Measurements from ENCODE around the gene SUN3. TPM values are rescaled to one million over a fixed set of nuclear protein-coding genes. Genes with fewer than 3 reads are reported as not detected.

Gene SUN3
- total RNA-seq, 1 donor from 2014 or later, result not detected

DNA sequence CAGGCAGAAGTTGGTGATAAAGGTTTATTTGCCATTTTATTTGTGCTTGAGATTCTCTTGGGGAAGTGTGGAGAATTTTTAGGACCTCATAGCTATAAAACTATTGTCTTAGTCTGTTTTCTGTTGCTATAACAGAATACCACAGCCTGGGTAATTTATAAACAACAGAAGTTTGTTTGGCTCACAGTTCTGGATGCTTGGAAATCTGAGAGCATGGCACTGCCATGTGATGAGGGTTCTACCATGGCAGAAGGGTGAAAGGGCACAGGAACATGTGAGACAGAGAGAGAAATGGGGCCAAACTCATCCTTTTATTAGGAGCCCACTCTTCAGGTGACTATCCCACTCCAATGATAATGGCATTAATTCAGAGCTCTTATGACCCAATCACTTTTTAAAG is 12.3 kb downstream of the SUN3 start:
- TF ChIP-seq, protein P1, sequence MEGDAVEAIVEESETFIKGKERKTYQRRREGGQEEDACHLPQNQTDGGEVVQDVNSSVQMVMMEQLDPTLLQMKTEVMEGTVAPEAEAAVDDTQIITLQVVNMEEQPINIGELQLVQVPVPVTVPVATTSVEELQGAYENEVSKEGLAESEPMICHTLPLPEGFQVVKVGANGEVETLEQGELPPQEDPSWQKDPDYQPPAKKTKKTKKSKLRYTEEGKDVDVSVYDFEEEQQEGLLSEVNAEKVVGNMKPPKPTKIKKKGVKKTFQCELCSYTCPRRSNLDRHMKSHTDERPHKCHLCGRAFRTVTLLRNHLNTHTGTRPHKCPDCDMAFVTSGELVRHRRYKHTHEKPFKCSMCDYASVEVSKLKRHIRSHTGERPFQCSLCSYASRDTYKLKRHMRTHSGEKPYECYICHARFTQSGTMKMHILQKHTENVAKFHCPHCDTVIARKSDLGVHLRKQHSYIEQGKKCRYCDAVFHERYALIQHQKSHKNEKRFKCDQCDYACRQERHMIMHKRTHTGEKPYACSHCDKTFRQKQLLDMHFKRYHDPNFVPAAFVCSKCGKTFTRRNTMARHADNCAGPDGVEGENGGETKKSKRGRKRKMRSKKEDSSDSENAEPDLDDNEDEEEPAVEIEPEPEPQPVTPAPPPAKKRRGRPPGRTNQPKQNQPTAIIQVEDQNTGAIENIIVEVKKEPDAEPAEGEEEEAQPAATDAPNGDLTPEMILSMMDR (IDR thresholded peaks at IDR 0.05), result no peak
- Mint-ChIP-seq H3K9me3 (ENCODE audit: low read depth) (peaks cover 20% of the 10 kb centered on the region), H3K4me1 (ENCODE audit: low read depth) (peaks cover 10% of the 10 kb centered on the region), H3K36me3 (ENCODE audit: low read depth) (peaks cover 9% of the 10 kb centered on the region), H3K4me3 (ENCODE audit: unreplicated experiment) (no peak overlapping the region), H3K27ac (ENCODE audit: unreplicated experiment) (no peak overlapping the region), H3K27me3 (ENCODE audit: low read depth) (peaks cover 27% of the 10 kb centered on the region)
- no peak for DNase-seq (ENCODE audit: low spot score)

DNA sequence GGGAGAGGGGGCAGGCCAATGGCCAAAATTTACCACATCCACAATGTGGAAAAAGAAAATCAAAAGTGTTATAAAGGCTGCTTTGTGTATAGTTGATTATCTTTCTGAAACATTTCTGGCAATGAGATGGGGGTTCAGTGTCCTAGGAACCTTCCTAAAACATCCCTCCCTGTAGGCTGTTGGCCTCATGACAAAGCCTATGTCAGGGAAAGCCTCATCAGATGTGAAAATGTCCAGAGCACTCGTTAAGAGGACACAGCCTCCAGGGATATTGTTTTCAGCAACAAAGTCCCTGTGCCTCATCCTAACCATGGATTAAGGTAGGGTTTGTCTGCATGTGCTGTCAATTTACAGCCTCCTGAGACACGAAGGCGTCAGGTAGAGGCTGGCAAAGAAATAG is 17.0 kb downstream of the SUN3 start:
- no peaks in the 10 kb centered on the region for H3K27me3 Mint-ChIP-seq (ENCODE audit: low read depth)
- H3K4me1 Mint-ChIP-seq (ENCODE audit: low read depth), result peaks cover 10% of the 10 kb centered on the region
- H3K27ac Mint-ChIP-seq (ENCODE audit: unreplicated experiment), result no peak overlapping the region
- no peak for DNase-seq (ENCODE audit: low spot score)
- TF ChIP-seq, protein P1 (IDR thresholded peaks at IDR 0.05), result no peak
- no peaks in the 10 kb centered on the region for H3K9me3 Mint-ChIP-seq (ENCODE audit: low read depth)
- H3K36me3 Mint-ChIP-seq (ENCODE audit: low read depth), result no peaks in the 10 kb centered on the region
- H3K4me3 Mint-ChIP-seq (ENCODE audit: unreplicated experiment), result no peak overlapping the region

DNA sequence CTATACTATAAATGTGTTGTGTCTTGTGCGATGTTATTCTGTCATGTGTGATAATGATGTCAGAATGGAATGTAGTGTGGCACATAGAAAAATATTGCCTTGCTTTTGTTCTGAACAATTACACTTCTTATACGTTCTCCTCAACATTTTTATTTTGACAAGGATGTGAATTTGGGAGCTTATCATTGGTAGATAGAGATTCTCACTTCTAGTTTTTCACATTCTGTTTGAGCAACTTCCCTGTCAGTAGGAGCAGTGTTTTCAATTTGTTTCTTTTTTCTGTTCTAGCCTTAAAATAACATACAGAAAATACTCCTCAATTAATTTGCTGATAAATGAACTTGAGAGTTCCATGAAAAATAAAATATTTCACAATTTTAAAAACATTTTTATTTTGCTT is 17.6 kb downstream of the SUN3 start:
- H3K9me3 Mint-ChIP-seq (ENCODE audit: low read depth), result no peaks in the 10 kb centered on the region
- H3K4me3 Mint-ChIP-seq (ENCODE audit: unreplicated experiment), result no peak overlapping the region
- H3K36me3 Mint-ChIP-seq (ENCODE audit: low read depth), result no peaks in the 10 kb centered on the region
- TF ChIP-seq, protein P1 (IDR thresholded peaks at IDR 0.05), result no peak
- peaks cover 10% of the 10 kb centered on the region for H3K4me1 Mint-ChIP-seq (ENCODE audit: low read depth)
- no peak for DNase-seq (ENCODE audit: low spot score)
- H3K27ac Mint-ChIP-seq (ENCODE audit: unreplicated experiment), result no peak overlapping the region
- H3K27me3 Mint-ChIP-seq (ENCODE audit: low read depth), result no peaks in the 10 kb centered on the region

DNA sequence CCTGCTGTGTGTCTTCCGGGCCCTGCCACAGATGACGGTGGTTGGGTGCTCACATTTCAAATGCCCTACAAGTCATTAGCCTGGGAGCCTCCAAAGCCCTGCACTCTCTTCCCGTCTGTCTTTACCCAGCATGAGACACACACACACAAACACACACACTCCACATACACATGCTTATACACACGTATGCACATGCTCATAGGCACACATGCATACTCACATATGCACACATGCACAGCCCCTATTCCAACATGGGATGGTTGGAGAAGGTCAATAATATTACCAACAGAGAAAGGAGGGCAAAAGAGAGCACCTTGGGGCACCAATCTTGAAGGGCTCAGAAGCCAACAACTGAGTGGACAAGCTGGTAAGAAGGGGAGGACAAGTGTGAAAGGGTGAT is 19.0 kb downstream of the SUN3 start:
- DNase-seq (ENCODE audit: low spot score), result no peak
- no peaks in the 10 kb centered on the region for H3K9me3 Mint-ChIP-seq (ENCODE audit: low read depth)
- TF ChIP-seq, protein P1 (IDR thresholded peaks at IDR 0.05), result no peak
- H3K27me3 Mint-ChIP-seq (ENCODE audit: low read depth), result no peaks in the 10 kb centered on the region
- peaks cover 8% of the 10 kb centered on the region for H3K4me1 Mint-ChIP-seq (ENCODE audit: low read depth)
- no peaks in the 10 kb centered on the region for H3K36me3 Mint-ChIP-seq (ENCODE audit: low read depth)
- no peak overlapping the region for H3K4me3 Mint-ChIP-seq (ENCODE audit: unreplicated experiment)
- H3K27ac Mint-ChIP-seq (ENCODE audit: unreplicated experiment), result no peak overlapping the region

DNA sequence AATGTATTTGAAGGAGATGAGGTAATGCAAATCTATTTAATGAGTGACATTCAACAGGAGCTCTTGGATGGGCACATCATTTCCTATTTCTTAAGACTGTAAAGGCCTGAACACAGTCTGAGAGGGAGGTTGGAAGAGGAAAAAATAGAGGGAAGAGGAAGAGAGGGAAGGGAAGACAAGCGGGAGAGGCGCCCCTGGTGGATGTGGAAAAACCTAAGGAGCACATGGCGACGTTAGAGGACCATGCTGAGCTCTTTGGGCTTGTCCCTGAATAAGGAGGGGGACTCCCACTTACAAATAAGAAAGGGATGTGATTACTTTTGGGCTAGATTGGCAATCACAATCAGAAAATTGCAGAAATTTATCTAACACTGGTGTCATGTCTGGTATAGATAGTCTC is 19.6 kb downstream of the SUN3 start:
- Mint-ChIP-seq H3K9me3 (ENCODE audit: low read depth) (no peaks in the 10 kb centered on the region), H3K4me3 (ENCODE audit: unreplicated experiment) (no peak overlapping the region), H3K27ac (ENCODE audit: unreplicated experiment) (no peak overlapping the region), H3K36me3 (ENCODE audit: low read depth) (no peaks in the 10 kb centered on the region), H3K27me3 (ENCODE audit: low read depth) (no peaks in the 10 kb centered on the region), H3K4me1 (ENCODE audit: low read depth) (peaks cover under 1% of the 10 kb centered on the region)
- TF ChIP-seq, protein P1 (IDR thresholded peaks at IDR 0.05), result no peak
- DNase-seq (ENCODE audit: low spot score), result no peak
